HG03060 (cell line): ENCODE results near the gene MUC20.

Experiments used
- ATAC-seq: cut with Tn5 transposase; IDR thresholded peaks from one replicate; pipeline ENCODE4 v1.9.1; 2021; ENCODE audit warnings: low read depth, moderate number of reproducible peaks; ENCODE audit not compliant: unreplicated experiment

The MUC20 gene

GRCh38 chr3:195753581-195753980 is 32.8 kb downstream of the MUC20 start:
- ATAC-seq = no peak

DNA sequence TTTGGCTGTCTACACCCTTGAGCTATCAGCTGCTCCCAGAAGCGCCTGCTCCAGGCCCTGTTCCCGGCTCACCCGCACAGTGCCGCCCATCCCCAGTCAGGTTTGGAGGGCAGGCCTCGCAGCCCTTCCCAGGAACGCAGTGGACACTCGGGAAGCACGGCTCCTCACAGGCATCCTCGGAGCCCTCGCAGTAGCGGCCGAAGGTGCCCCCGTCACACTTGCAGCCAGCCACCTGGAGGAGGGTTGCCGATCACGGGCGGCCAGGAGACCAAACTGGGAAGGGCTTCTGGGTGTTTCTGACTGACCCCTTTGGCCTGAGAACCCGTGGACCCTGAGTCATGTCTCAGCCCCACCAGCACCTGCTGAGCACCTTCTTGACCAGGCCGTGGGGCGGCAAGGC is 33.4 kb downstream of the MUC20 start:
- ATAC-seq = no peak

- no peak for ATAC-seq
Measured at GRCh38 chr3:195754906-195755305, 34.1 kb downstream of the MUC20 start.

GRCh38 chr3:195755391-195755790 is 34.6 kb downstream of the MUC20 start:
- no peak for ATAC-seq

DNA sequence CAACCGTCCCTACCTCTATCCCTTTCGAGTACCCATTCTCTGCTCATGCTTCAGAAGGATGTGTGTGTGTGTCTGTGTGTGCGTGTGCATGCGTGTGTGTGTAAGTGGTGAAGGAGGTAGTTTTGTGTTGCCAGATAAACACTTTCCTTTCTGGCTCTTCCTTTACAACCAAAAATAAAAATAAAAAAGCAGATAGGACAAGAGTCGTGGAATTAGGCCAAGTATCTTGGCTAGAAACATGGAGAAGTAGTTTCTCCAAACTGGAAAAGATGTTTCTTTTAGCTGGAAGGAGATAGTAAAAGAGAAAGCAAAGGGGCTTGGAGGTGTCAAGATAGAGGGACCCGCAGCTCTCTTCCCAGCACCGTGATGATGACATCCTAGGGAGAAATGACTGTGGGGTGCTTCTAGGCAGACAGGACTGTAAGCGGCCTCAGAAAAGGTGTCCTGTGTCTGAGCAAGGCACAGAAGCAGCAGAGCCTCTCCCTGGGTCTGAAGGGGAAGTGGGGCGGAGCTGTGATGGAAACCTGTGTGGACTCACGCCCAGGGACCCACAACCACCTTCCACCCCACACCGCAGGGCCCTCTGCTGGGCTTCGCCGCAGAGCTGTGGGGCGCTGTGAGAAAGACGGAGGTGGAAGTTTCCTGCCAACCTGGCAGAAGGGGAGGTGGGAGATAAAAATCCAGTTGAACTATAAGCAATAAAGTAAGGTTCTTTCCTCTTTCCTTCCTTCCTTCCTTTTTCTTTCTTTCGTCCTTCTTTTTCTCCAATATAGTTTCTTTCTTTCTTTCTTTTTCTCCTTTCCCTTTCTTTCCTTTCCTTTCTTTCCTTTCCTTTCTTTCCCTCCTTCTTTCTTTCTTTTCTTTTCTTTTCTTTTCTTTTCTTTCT is 35.3 kb downstream of the MUC20 start:
- no peak for ATAC-seq

DNA sequence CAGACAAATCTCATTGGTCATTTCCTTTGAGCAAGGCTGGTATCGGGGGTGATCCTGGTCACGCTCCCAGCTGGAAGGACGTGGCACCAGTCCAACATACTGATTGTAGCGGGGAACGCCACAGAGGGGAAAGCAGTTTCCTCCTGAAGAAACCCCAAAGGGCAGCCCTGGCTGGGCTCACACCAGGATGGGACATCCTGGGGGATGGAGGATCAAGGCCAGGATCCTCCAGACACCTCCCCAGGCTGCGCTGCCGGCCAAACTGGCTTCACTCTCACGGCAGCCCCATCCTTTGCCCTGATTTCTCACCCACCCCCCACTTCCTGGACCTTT is 36.6 kb downstream of the MUC20 start:
- no peak for ATAC-seq

GRCh38 chr3:195757827-195758226 is 37.0 kb downstream of the MUC20 start:
- ATAC-seq = no peak

DNA sequence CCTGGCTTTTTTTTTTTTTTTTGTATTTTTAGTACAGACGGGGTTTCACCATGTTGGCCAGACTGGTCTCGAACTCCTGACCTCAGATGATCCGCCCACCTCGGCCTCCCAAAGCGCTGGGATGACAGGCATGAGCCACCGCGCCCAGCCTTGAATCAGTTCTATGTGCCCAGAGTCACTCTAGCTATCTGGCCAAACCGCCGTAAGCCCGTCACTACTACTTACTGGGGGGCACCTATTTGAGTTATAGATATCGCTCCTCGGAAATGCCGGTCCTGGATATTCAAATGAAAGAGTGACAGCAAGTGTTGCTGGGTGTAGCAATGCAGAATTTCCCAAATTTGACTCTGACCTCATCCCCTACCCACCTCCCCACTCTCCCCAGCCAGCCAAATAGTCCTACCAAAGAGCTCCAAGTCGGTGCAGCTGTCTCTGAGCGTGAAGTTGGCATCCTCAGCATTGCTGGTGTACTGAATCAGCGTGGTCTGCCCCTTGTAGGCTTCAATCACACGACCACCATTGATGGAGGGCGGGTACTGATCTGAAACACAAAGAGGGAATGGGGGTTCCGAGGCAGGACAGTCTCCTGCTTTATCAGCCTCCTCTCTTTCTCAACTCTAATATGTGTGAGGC is 38.1 kb downstream of the MUC20 start:
- ATAC-seq = no peak

DNA sequence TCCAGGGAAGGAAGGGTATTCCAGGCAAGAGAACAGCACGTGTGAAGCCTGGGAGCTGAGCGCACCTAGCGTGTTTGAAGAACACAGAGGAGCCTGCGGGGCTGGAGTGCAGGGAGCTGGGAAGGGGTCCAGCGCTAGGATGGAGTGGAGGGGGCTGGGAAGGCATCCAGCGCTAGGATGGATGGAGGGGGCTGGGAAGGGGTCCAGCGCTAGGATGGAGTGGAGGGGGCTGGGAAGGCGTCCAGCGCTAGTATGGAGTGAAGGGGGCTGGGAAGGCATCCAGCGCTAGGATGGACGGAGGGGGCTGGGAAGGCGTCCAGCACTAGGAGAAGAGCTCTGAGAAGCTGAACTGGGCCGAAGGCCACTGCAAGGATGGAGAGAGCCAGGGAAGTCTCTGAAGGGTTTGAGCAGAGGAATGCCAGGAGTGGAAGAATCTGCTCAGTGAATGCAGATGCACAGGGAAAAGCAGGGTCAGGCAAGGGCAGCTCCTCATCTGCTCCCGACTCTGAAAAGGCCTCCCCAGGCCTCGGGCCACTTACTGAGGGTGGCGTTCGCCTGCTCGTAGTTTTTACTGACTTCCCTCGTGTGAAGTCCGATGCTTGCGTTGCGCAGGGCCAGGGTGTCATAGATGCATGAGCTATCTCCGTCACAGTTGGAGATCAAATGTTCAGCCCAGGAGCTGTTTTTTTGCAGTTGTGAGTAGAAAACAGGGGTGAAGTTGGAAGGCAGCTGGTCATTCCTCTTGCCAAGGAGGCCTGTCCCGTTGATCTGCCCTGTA is 39.8 kb downstream of the MUC20 start:
- no peak for ATAC-seq

DNA sequence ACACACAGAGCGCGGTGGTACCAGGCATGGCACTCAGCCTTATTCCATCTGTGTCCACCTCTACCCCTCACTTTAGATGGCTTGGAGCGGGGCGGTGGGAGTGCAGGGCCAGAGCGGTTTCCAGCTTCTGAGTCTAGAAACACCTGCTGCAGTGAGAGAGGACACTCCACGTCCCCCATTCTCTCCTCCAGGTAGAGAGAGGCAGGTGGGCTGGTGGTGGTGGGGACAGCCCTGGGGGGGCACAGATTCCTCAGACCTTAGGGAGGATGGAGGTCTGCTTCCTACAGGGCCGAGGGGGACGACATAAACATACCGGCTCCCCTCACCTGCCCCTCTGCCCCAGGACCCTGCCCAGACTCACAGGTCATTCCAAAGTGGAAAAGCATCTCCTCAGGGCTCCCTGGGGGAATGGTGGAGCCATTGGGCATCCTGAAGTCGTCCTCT is 40.4 kb downstream of the MUC20 start:
- no peak for ATAC-seq

- no peak for ATAC-seq
Measured at GRCh38 chr3:195761567-195762248, 40.9 kb downstream of the MUC20 start.

GRCh38 chr3:195762249-195762585 is 41.4 kb downstream of the MUC20 start:
- no peak for ATAC-seq

GRCh38 chr3:195762611-195763010 is 41.8 kb downstream of the MUC20 start:
- no peak for ATAC-seq

DNA sequence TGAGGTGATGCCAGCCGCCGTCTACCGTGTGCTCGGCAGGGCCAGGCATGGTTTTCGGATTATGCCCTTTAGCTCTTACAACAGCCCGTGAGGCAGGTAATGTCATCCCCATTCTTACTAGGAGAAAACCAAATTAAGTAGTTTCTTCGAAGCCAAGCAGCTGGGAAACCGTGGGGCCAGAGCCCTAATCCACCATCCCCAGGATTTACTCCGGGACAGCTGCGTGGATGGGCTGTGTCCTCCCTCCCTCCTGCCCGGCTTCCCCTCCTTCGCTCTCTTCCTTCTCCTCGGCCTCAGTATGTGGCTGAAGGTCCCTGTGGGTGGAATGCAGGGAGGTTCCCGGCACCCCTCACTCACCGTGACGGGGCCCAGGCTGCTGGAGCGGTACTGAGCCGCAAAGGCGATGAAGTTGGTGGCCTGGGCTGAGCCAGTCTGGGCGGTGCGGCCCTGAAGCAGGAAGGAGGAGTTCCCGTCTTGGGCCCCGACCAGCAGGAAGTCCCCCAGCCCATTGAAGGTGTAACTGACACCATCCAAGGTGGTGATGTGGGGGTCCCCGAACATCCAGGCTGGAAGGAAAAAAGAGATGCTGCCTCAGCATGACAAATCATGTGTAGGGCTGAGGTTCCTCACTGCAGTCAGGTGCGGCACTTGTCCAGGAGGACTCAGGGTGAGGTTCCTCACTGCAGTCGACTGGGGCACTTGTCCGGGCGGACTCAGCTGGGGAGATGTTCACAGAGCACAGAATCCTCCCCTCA is 42.5 kb downstream of the MUC20 start:
- ATAC-seq = no peak

- ATAC-seq = no peak
Measured at GRCh38 chr3:195763843-195764825, 43.4 kb downstream of the MUC20 start.

DNA sequence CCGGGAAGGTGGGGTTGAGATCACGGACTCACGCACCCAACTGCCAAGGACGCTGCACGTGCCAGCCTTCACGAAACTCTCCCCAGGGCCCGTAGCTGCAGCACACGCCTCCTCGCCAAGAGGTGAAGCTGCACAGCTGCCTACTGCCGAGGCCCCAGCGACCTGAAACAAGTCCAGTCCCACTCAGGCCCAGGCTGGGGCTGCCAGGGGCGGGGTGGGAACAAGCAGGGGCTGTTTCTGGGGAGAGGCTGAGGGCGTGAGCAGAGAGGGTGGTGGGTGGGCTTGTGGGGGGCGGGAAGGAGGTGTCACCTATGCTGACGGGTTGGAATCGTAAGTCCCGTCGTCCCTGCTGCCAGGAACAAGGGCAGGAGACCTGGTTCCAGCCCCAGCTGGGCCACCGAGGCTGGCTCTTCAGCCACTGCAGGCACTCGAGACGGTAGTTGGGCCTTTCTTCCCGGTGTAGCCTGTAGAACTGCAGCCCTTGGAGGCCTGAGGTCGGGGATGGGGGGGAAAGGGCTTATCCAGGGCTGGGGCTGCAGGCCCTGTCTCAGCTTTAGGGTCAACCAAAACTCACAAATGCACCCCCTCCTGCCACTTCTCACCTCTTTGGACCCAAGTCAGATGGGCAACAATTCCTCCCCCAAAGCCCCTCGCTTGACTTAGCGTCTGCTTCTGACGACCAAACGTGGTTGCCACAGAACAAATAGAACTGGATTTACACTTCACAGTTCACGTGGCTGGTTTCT is 44.4 kb downstream of the MUC20 start:
- ATAC-seq = no peak

- ATAC-seq = no peak
Measured at GRCh38 chr3:195766671-195767070, 45.9 kb downstream of the MUC20 start.

DNA sequence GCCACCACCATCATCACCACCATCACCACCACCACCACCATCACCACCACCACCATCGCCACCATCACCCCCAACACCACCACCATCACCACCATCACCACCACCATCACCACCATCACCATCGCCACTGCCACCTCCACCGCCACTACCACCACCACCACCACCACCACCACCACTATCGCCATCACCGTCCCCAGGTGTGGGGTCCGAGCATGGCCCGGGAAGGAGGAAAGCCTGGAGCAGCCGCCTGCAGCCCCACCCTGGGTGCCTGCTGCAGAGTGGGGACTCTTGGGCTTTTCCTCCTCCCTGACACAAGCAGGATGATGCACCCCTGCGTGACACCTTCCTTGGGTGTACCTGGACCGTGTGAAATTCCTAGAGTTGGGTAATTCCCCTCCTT is 47.0 kb downstream of the MUC20 start:
- ATAC-seq = no peak
